Body of pancreas (tissue), 4 donors: ENCODE results near the gene ALDH1A2. TPM values are rescaled to one million over a fixed set of nuclear protein-coding genes. Genes with fewer than 3 reads are reported as not detected.
"Not testable (repeated sequence)": the region's sequence is repeated elsewhere in the genome, so short reads cannot be mapped to it uniquely, and the experiment has no call there.

Source experiments
- ATAC-seq: fragments of 150-250 bp; one replicate; pipeline ENCODE4 v1.9.1; 2016
- DNase-seq, 4 donors: peaks; one replicate each; pipeline ENCODE4 v3.0.0-alpha.2; 2019
- H3K27ac ChIP-seq, 4 donors: fragments of 200-600 bp; sonication (generic); 1 replicate in 3 of 4; 2 replicates in 1 of 4; pipeline versions ENCODE4 v1.5.1 to v1.6.1; 2016 to 2019; ENCODE audit warnings: mild to moderate bottlenecking in 1 of 4, mixed read lengths in 1 of 4, moderate library complexity in 1 of 4
- H3K27me3 ChIP-seq, 2 donors: fragments of 200-600 bp; sonication (generic); one replicate each; pipeline ENCODE4 v1.6.0; 2016; ENCODE audit warnings: mild to moderate bottlenecking in 1 of 2
- H3K36me3 ChIP-seq, 2 donors: fragments of 200-600 bp; sonication (generic); replicated peaks in 1 of 2; 2 replicates each; pipeline ENCODE4 v1.5.1; 2016; ENCODE audit warnings: low read depth in 2 of 2; ENCODE audit not compliant: insufficient read depth in 1 of 2
- H3K4me1 ChIP-seq: fragments of 200-600 bp; sonication (generic); one replicate; pipeline ENCODE4 v1.6.0; 2016
- H3K4me3 ChIP-seq, 2 donors: fragments of 200-600 bp; sonication (generic); 1 replicate in 1 of 2; 2 replicates in 1 of 2; pipeline ENCODE4 v1.5.1; 2016 to 2019
- H3K9me3 ChIP-seq, 3 donors: fragments of 200-600 bp; sonication (generic); 1 replicate in 2 of 3; 2 replicates in 1 of 3; pipeline ENCODE4 v1.5.1; 2016
- CTCF ChIP-seq, 7 experiments: fragments of 450-650 bp in 4 of 7; fragments of 200-600 bp in 3 of 7; sonication (generic) in 3 of 7; IDR thresholded peaks; one replicate each; pipeline ENCODE4 v1.5.1; 2016 to 2019; ENCODE audit warnings: antibody characterized with exemption in 7 of 7
- POLR2A ChIP-seq, 3 donors: fragments of 450-650 bp; IDR thresholded peaks; one replicate each; pipeline ENCODE4 v1.6.1; 2016; ENCODE audit warnings: antibody characterized with exemption in 3 of 3, mild to moderate bottlenecking in 2 of 3
- WGBS, 2 donors: methylation state at CpG; one replicate each; pipeline ENCODE4 v1.1.5; 2017; 5-methylcytosine and 5-hydroxymethylcytosine counted together
- intact Hi-C: fragments of 100-400 bp; cut with DNase I; formaldehyde crosslinking; loops from one replicate; pipeline ENCODE4 v1.15.1; 2023
- total RNA-seq, 2 donors: library from RNA; depleted of rRNA; stranded (reverse); fragments of >200 nt; gene quantifications; one replicate each; pipeline ENCODE4 v1.1.0, GENCODE V29; 2016

ALDH1A2 gene
- total RNA-seq, 2 donors from 2014 or later, result 1.6 to 2.1 TPM

GRCh38 chr15:58003810-58004209 is 61.7 kb downstream of the ALDH1A2 start:
- Histone ChIP-seq H3K4me3 (no peak overlapping the region), H3K27me3 (no peaks in the 10 kb centered on the region), H3K4me1 (no peaks in the 10 kb centered on the region), H3K36me3 (no peaks in the 10 kb centered on the region), H3K9me3 (no peaks in the 10 kb centered on the region), H3K27ac (no peak overlapping the region)
- WGBS, 2 donors, result 78 to 81% methylated on average over 3 of the region's 3 CpGs
- ATAC-seq (no peak), DNase-seq (no peak)
- TF ChIP-seq POLR2A (IDR thresholded peaks at IDR 0.05) (no peak), CTCF (IDR thresholded peaks at IDR 0.05) (no peak)
- intact Hi-C loops, result no loop called here

GRCh38 chr15:58002338-58003126 is 63.0 kb downstream of the ALDH1A2 start:
- ATAC-seq (no peak), DNase-seq (no peak)
- H3K36me3 ChIP-seq, result no peaks in the 10 kb centered on the region
- H3K4me3 ChIP-seq, result no peak overlapping the region
- no peak for TF ChIP-seq POLR2A (IDR thresholded peaks at IDR 0.05)
- no peak for TF ChIP-seq CTCF (IDR thresholded peaks at IDR 0.05)
- H3K4me1 ChIP-seq, result no peaks in the 10 kb centered on the region
- intact Hi-C loops, result no loop called here
- no peaks in the 10 kb centered on the region for H3K27me3 ChIP-seq
- H3K27ac ChIP-seq, result no peak overlapping the region
- no peaks in the 10 kb centered on the region for H3K9me3 ChIP-seq
- 60 to 66% methylated on average over 6 of the region's 6 CpGs for WGBS, 2 donors

- H3K27ac ChIP-seq, H3K9me3 ChIP-seq, H3K27me3 ChIP-seq, H3K4me3 ChIP-seq, ATAC-seq, H3K36me3 ChIP-seq, DNase-seq, H3K4me1 ChIP-seq, intact Hi-C loops: not testable (repeated sequence)
- 47 to 62% methylated on average over 2 of the region's 2 CpGs for WGBS, 2 donors
Observed at GRCh38 chr15:57999699-58000098, 65.8 kb downstream of the ALDH1A2 start.

DNA sequence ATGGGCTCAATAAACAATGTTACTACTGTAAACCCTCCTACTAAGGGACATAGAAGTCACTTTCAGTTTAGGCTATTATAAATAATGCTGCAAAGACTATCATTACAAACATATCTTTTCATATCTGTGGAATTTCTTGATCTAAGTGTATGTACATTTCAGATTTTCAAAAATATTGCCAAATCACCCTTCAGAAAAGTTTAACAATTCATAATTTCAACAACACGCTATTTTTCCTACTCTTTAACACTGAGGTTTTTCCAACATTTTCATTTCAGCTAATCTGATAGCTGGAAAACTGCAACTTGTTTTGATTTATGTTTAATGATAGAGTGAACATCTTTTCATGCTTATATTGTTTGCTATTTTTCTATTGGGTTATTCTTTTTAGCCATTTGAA is 69.0 kb downstream of the ALDH1A2 start:
- H3K4me1 ChIP-seq, result no peaks in the 10 kb centered on the region
- intact Hi-C loops, result no loop called here
- H3K27me3 ChIP-seq, result no peaks in the 10 kb centered on the region
- no peak overlapping the region for H3K27ac ChIP-seq
- no peaks in the 10 kb centered on the region for H3K36me3 ChIP-seq
- DNase-seq (no peak), ATAC-seq (no peak)
- no peaks in the 10 kb centered on the region for H3K9me3 ChIP-seq
- no peak for TF ChIP-seq POLR2A (IDR thresholded peaks at IDR 0.05)
- TF ChIP-seq CTCF (IDR thresholded peaks at IDR 0.05), result no peak
- 93 to 100% methylated on average over 1 of the region's 1 CpG for WGBS, 2 donors
- no peak overlapping the region for H3K4me3 ChIP-seq

DNA sequence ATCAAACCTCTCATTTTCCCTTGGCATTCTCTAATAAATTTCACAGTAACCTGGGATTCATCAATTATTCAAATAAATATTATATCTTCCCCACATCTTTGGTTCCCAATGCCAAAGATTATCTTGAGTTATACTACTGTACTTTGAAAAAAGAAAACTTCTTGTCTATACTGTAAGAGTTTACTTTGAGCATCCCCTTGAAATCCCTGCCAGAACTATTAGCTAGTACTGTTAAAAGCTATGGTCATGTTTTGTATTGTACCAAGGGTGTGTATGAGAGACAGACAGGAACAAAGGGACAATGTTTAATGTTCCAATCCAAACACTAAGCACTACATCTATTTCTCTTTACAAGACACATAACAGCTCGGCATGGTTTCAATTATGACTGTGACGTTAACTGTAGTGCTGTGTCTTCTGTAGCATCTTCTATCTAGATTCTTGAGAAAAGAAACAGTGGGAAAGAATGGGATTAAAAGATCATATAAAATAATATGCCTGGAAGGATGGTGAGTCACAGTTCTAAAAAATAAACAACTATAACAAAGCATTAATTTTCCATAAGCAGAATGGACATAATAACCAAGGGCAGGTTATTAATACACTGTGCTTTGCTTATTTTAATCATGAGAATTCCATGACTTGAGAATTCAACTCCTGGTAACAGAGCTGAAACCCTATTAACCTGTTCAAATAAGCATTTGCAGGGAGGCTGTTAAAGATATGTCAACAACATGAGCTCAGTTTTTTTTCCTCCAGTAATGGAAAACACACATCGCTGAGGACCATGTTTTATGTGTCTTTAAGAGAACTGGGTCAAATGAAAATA is 71.1 kb downstream of the ALDH1A2 start:
- Histone ChIP-seq H3K4me1 (no peaks in the 10 kb centered on the region), H3K27ac (no peak overlapping the region), H3K27me3 (no peaks in the 10 kb centered on the region), H3K36me3 (no peaks in the 10 kb centered on the region), H3K9me3 (no peaks in the 10 kb centered on the region), H3K4me3 (no peak overlapping the region)
- 54 to 59% methylated on average over 3 of the region's 3 CpGs for WGBS, 2 donors
- intact Hi-C loops, result no loop called here
- DNase-seq (no peak), ATAC-seq (no peak)
- TF ChIP-seq POLR2A (IDR thresholded peaks at IDR 0.05) (no peak), CTCF (IDR thresholded peaks at IDR 0.05) (no peak)
